Measurements from ENCODE around the gene CD200R1L. TPM values are rescaled to one million over a fixed set of nuclear protein-coding genes. Genes with fewer than 3 reads are reported as not detected.

The CD200R1L gene
- total and polyA plus RNA-seq, 2 of the 4 experiments (the other 2 are of a cell fraction), result not detected

DNA sequence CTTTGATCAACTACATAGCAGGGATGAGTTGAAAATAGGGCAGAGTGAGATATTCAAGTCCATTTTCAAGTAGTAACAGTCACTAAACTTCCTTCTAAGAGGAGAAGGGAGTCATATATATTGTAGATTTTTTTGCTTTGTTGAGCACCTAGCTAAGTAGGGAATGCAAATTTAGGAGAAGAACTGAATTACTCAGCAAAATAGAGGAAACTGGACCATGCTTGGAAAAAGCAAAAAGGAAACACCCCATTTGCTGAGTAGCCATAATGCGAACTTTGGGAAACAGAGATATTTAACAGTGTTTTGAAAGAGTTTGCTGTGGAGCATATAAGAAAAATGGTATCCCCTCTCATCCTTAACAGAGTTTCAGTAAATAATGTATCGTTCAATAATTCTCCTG lies 54.9 kb downstream of the CD200R1L start:
- Histone ChIP-seq H3K36me3 (ENCODE audit: control insufficient read depth, insufficient read depth, low read length) (no peaks in the 10 kb centered on the region), H4K8ac (ENCODE audit: low read depth in 2 of 2, low read length in 2 of 2) (no peak overlapping the region), H4K20me1 (ENCODE audit: insufficient read depth, low read length) (no peaks in the 10 kb centered on the region), H3K27me3 (ENCODE audit: control insufficient read depth, insufficient read depth, low read length) (no peaks in the 10 kb centered on the region), H3K56ac (ENCODE audit: extremely low read depth, insufficient read depth, low read length) (no peak overlapping the region), H4K5ac (ENCODE audit: low read depth, low read length) (no peak overlapping the region), H2BK15ac (ENCODE audit: low read depth, low read length) (no peak overlapping the region), H3K14ac (replicated peaks; ENCODE audit: low read depth, low read length) (no peak overlapping the region), H3K4me2 (ENCODE audit: low read depth, low read length) (no peak overlapping the region), H3K9me3 (ENCODE audit: control insufficient read depth, insufficient read depth, low read length) (peaks cover 3% of the 10 kb centered on the region), H3K9me1 (ENCODE audit: insufficient read depth, low read length) (no peaks in the 10 kb centered on the region), H3K23ac (ENCODE audit: low read depth, low read length) (no peak overlapping the region), H2BK5ac (ENCODE audit: low read depth, low read length, poor library complexity, severe bottlenecking) (no peak overlapping the region), H3K79me1 (ENCODE audit: low read depth in 1 of 2, low read length in 2 of 2) (no peaks in the 10 kb centered on the region), H4K91ac (ENCODE audit: insufficient read depth, low read depth, low read length) (no peak overlapping the region), H2AFZ (replicated peaks; ENCODE audit: low read length, poor library complexity) (no peak overlapping the region), H3K18ac (ENCODE audit: low read depth, low read length) (no peak overlapping the region), H3K4me1 (ENCODE audit: control insufficient read depth, insufficient read depth, low read length) (peaks cover under 1% of the 10 kb centered on the region; the same call in 1 of the 2 replicates), H3K9ac (ENCODE audit: low read depth, low read length) (no peak overlapping the region), H2AK9ac (replicated peaks; ENCODE audit: low read depth, low read length, poor library complexity) (no peak overlapping the region), H2BK20ac (ENCODE audit: low read depth, low read length) (no peak overlapping the region), H2AK5ac (ENCODE audit: low read depth, low read length) (no peak overlapping the region), H3K4ac (ENCODE audit: low read depth, low read length) (no peak overlapping the region), H2BK120ac (ENCODE audit: low read depth, low read length) (no peak overlapping the region), H3K27ac (ENCODE audit: insufficient read depth, low read length) (no peak overlapping the region), H3K4me3 (ENCODE audit: insufficient read depth, low read depth, low read length) (no peak overlapping the region)
- no peak for DNase-seq
- no peak for ATAC-seq (ENCODE audit: low read depth)
- dilution Hi-C loops (cut with HindIII; ENCODE audit: low sequenced_read_pairs, unreplicated experiment) (no loop called here), in situ Hi-C loops (cut with MboI; ENCODE audit: low sequenced_read_pairs) (no loop called here), intact Hi-C loops (cut with micrococcal nuclease) (no loop called here)
- ChIA-PET CTCF (no interaction called here), POLR2A (ENCODE audit: unreplicated experiment) (no interaction called here)
- TF ChIP-seq FOS (IDR thresholded peaks at IDR 0.05; ENCODE audit: low read depth, low read length) (no peak), MXI1 (IDR thresholded peaks at IDR 0.05; ENCODE audit: borderline replicate concordance, low read depth, low read length) (no peak), SMC3 (IDR thresholded peaks at IDR 0.05; ENCODE audit: low read depth, low read length) (no peak), POLR2A (IDR thresholded peaks at IDR 0.05; ENCODE audit: low read depth, low read length) (no peak), CHD1 (IDR thresholded peaks at IDR 0.05; ENCODE audit: low read depth, low read length) (no peak)
- TF ChIP-seq, protein P1, sequence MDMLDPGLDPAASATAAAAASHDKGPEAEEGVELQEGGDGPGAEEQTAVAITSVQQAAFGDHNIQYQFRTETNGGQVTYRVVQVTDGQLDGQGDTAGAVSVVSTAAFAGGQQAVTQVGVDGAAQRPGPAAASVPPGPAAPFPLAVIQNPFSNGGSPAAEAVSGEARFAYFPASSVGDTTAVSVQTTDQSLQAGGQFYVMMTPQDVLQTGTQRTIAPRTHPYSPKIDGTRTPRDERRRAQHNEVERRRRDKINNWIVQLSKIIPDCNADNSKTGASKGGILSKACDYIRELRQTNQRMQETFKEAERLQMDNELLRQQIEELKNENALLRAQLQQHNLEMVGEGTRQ (IDR thresholded peaks at IDR 0.05; ENCODE audit: low read depth, low read length), result no peak
- WGBS, 2 experiments (ENCODE audit: extremely low coverage in 2 of 2, insufficient read length in 1 of 2), result no CpG with 5 or more reads among the region's 2 CpGs
- BruUV-seq (replicated peaks), result no TSS peak
